SK-N-DZ (cell line): ENCODE results near the gene IDUA.

ENCODE experiments used
- DNase-seq: peaks from one replicate; pipeline ENCODE4 v3.0.0-alpha.2; 2015; ENCODE audit warnings: low spot score

The IDUA gene

DNA sequence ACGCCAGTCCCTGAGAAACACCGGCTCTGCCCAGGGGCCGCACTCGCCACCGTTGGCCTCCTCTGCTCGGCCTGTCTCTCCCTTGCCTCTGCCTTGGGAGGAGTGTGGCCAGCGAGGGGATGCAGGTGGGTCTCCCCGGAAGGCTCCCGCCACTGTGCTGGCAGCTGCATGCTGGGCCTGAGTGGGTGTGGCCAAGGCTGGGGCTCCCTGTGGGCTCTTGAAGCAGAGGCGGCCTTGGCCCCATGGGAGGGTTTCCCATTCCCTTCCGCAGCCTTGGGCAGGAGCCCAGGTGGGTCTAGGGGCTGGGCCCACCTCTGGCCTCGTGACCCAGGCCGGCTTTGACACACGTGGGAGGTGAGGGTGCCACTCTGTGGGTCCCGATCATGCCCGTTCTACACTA, 43.7 kb downstream of the IDUA start:
- DNase-seq = no peak

DNA sequence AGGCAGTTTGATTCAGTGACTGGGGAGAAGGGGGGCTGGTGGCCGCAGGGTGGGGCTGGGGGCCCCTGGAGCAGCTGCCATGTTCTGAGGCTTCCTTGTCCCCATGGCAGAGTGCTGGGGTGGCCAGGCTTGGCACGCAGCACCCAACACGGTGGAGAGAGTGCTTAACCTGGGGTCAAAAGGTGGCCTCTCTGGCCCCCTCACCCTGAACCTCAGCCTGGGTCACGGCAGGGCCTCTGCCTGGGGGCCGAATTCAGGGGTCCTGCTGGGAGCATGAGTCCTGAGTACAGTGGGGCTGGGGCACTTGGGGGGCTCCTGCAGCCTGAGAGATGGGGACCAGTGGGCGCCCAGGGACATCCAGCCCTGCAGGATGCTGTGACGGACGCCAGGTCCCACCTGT, 44.5 kb downstream of the IDUA start:
- no peak for DNase-seq

DNA sequence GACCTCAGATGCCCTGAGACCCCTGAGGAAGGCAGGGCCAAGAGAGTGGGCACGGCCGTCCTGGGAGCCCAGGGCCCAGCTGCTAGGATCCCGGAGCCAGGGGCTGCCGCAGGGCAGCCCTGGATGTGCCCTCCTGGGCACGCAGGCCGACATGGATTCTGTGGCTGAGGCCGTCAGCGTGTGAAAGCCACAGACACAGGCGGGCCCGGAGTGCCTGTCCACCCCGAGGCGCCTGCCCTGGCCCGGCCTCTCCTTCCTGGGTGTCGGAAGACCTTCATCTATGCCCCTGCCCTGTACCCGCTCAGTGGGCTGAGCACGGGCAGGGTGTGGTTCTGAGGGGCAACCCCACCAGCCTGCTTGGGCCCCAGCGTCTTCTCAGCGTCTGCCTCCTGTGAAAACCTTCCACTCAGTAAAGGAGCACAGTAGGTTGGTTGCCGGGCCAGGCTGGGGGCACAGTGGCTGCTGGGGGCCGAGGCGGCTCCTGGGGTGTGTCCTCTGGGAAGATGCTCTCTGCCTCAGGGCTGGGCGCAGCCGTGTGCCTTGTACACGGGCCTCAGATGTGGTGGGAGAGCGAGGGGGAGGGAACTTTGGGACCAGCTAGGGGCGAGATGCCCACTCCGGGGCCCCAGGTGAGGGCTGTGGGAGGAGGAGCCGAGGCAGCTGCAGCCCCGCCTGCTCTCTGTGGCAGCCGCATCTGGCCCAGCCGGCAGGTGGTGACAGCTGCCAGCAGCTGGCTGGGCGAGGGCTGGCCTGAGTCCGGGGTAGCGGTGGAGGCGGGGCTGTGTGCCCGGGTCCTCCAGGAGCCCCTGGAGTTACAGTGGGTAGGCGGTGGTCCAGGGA, 45.3 kb downstream of the IDUA start:
- DNase-seq = no peak

- no peak for DNase-seq
Measured at GRCh38 chr4:1032861-1033260, 46.0 kb downstream of the IDUA start.

DNA sequence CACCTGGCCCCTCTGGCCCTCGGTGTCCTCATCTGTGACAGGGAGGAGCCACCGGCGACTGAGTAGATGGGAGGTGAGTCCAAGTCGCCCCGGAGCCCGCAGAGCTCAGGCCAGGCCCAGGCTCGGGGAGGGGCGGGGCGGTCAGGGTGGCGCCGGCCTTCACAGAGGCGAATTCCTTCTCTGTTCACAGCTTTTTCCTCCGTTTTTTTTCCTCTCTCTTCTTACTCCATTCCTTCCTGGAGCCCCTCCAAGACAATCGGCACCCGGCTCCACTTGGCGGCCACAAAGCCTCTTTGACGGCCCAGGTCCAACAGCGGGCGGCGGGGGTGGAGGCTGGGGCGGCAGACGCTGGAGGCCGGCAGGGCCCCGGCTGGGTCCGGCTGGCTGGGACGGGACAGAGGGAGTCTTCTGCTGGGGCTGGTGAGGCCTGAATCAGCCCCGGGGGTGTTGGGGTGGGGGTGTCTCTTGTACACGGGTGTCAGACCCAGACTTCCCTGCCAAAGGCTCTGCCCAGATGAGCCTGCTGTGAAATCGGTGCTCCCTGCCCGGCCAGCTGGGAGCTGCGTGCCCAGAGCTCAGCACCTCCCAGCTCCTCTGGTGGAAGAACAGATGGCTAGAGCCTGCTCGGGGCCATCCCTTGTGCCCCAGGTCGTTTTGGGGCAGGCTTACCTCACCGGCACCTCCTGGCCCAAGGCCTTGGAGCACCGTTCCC, 47.2 kb downstream of the IDUA start:
- DNase-seq = no peak

GRCh38 chr4:1035510-1035909, 48.7 kb downstream of the IDUA start:
- no peak for DNase-seq

- DNase-seq = no peak
Measured at GRCh38 chr4:1036095-1036494, 49.3 kb downstream of the IDUA start.

GRCh38 chr4:1036976-1037810, 50.3 kb downstream of the IDUA start:
- no peak for DNase-seq

DNA sequence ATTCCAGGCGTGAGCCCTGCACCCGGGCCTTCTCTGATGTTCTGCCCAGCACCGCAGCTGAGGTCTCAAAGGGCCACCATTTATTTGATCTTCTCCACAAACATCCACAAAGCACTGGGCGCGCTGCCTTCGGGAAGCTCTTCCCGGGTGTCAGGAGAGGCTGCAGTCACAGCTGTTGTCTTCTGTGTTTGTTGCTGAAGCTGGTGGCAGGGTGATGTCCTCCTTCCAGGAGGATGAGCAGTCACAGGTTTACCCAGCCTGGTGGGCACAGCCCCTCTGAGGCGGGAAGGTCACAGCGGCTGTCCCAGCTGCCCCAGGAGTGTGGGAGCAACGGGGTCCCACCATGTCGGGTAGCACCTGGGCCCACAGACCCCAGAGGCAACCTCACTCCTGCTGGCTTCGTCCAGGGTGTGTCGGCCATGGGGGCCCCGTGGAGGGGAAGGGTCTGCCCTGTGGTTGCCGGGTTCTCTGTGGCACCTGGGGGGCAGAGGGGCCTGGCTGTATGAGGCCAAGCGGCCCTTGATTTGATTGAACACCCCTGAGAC, 52.2 kb downstream of the IDUA start:
- no peak for DNase-seq

DNA sequence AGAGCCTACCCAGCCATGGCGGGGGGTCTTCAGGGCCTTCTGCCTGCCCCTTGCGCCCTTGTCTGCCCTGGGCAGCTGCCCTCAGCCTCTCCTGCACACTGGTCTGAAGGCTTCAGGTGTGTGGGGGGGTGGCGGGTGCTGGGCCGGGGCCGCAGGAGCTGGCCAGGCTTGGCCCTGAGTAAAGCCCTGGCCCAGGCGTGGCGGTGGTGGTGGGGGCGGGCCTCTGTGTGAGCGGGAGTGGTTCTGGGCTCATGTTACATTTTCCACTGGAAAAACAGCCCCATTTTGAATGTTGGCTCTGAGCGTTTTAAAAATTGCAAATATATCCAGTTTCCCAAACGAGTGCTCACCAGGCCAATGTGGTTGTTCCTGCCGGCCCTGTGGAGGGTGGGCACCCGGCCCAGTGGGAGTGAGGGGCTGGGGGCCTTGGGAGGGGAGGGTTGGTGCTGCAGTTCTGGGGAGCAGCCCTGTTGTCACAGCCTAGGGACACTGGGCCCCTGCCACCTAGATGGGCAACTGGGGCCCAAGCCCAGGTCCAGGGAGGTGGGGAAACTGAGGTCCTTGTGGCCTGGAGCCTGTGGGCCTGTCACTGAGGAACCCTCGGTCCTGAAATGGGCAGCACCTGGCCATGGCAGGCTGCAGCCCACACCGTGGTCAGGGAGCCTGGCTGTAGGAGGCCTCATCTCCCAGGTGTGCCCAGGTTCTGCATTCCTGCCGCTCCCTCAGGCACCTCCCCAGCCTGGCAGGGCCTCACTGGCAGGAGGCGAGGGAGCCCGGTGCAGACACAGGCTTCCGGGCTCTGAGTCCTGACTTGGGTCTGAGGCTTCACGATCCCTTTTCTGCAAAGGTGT, 52.9 kb downstream of the IDUA start:
- DNase-seq = no peak

- no peak for DNase-seq
Measured at GRCh38 chr4:1040344-1041146, 53.7 kb downstream of the IDUA start.

DNA sequence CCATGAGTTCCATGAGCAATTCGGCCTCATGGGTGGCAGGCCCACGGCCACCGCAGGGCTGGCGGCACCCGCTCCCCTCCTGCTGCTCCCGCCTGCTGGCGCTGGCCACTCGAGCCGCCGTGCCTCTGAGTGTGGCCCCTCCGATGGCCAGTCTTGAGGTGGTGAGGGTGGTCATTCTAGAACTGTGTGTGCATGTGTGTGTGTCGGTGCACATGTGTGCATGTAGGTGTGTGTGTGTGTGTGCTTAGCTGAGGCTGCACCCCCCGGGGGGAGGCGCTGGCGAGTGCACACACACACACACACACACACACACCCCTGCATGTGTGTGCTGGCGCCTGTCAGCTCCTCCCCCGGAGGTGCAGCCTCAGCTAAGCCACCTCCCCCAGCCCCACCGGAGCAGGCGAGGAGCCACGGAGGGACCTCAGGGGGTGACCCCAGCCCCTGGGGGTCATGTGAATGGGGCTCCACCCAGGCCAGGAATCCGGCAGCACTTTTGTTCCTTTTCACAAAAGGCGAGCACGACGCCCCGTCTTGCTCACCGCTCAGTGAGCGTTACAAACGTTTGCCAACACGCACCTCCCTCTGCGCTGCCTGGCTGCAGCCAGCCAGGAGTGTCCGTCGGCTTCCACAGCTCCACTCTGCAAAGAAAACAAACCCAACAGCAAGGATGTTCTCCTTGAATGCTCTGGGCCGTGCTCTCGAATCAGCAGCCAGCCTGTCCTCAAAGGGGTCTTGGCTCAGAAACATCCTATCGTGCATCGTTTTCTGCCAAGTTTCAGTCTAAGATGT, 54.5 kb downstream of the IDUA start:
- DNase-seq = no peak

DNA sequence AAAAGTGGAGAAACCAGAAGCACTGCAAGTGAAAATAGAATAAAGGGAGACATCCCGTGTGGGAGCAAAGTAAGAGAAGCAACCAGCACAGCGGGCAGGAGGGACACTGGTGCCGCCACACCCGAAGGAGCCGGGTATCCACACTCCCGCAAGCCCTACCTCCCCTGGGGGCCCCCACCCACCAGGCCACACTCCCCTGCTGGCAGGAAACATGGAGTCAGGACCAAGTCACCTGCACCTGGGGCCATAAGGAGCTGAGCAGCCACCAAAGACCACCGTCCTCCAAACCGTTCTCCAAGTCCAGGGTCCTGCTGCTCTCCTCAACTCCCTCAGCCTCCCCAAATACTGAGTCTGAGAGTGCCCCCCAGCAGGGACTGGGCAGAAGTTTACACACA, 55.1 kb downstream of the IDUA start:
- DNase-seq = no peak

- no peak for DNase-seq
Measured at GRCh38 chr4:1042352-1043055, 55.7 kb downstream of the IDUA start.

DNA sequence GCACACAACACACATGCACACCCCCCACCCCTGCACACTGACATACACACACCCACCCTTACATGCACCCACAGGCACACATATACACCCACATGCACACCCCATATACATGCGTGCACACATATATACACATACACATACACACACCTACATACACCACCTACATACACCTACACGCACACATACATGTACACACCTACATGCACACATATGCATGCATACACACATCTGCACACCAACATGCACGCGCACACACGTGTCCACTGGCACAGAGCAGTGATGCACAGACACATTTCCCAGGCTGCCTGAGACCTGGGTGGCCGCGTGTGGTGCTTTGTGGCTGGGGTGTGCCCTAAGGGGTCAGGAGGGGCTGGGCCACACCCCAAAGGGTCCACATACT, 56.3 kb downstream of the IDUA start:
- no peak for DNase-seq

- no peak for DNase-seq
Measured at GRCh38 chr4:1043651-1044468, 57.0 kb downstream of the IDUA start.

- DNase-seq = no peak
Measured at GRCh38 chr4:1044469-1045192, 57.8 kb downstream of the IDUA start.
